Trophoblast cell (in vitro differentiated cells and primary cell): ENCODE results near the gene IL21R.

Experiments used
- DNase-seq, 2 donors: peaks; one replicate each; pipeline ENCODE4 v3.0.0-alpha.2; 2016
- H2AFZ ChIP-seq: 2 replicates; pipeline ENCODE4 v1.6.1; 2013; ENCODE audit warnings: low read length, moderate library complexity, mild to moderate bottlenecking; ENCODE audit not compliant: insufficient read depth, poor library complexity
- H2AK5ac ChIP-seq: 2 replicates; pipeline ENCODE4 v1.6.1; 2013; ENCODE audit warnings: mild to moderate bottlenecking, low read length
- H2BK120ac ChIP-seq: 2 replicates; pipeline ENCODE4 v1.6.1; 2013; ENCODE audit warnings: low read length, mild to moderate bottlenecking, moderate library complexity; ENCODE audit not compliant: insufficient read depth, poor library complexity
- H2BK12ac ChIP-seq: 2 replicates; pipeline ENCODE4 v1.6.1; 2013; ENCODE audit warnings: mild to moderate bottlenecking, low read length, moderate library complexity
- H2BK5ac ChIP-seq: 2 replicates; pipeline ENCODE4 v1.6.1; 2013; ENCODE audit warnings: low read length, low read depth, moderate library complexity, mild to moderate bottlenecking; ENCODE audit not compliant: poor library complexity
- H3K14ac ChIP-seq: 2 replicates; pipeline ENCODE4 v1.6.1; 2013; ENCODE audit warnings: mild to moderate bottlenecking, low read length
- H3K18ac ChIP-seq: 2 replicates; pipeline ENCODE4 v1.6.1; 2013; ENCODE audit warnings: mild to moderate bottlenecking, low read length
- H3K23ac ChIP-seq: 2 replicates; pipeline ENCODE4 v1.6.1; 2013; ENCODE audit warnings: low read length
- H3K27ac ChIP-seq: 2 replicates; pipeline ENCODE4 v1.5.1; 2013; ENCODE audit warnings: low read depth, mild to moderate bottlenecking, inconsistent platforms, low read length, moderate library complexity
- H3K27me3 ChIP-seq: 2 replicates; pipeline ENCODE4 v1.6.1; 2013; ENCODE audit warnings: inconsistent platforms, mild to moderate bottlenecking, low read length, moderate library complexity; ENCODE audit not compliant: insufficient read depth
- H3K36me3 ChIP-seq, 2 experiments: 1 replicate in 1 of 2; 2 replicates in 1 of 2; pipeline ENCODE4 v1.6.1; 2013; ENCODE audit warnings: low read length in 2 of 2, mild to moderate bottlenecking in 2 of 2, moderate library complexity in 1 of 2; ENCODE audit not compliant: insufficient read depth in 2 of 2, control insufficient read depth in 1 of 2
- H3K4ac ChIP-seq: 2 replicates; pipeline ENCODE4 v1.6.1; 2013; ENCODE audit warnings: low read depth, mild to moderate bottlenecking, low read length, moderate library complexity
- H3K4me1 ChIP-seq, 2 experiments: 1 replicate in 1 of 2; 2 replicates in 1 of 2; pipeline ENCODE4 v1.6.1; 2013; ENCODE audit warnings: low read length in 2 of 2, mild to moderate bottlenecking in 2 of 2, moderate library complexity in 1 of 2; ENCODE audit not compliant: insufficient read depth in 2 of 2, control insufficient read depth in 1 of 2
- H3K4me2 ChIP-seq: 2 replicates; pipeline ENCODE4 v1.6.1; 2013; ENCODE audit warnings: inconsistent platforms, mild to moderate bottlenecking, low read length, moderate library complexity
- H3K4me3 ChIP-seq: 2 replicates; pipeline ENCODE4 v1.5.1; 2013; ENCODE audit warnings: mild to moderate bottlenecking, low read depth, low read length, inconsistent platforms
- H3K79me1 ChIP-seq: one replicate; pipeline ENCODE4 v1.6.1; 2013; ENCODE audit warnings: low read length
- H3K79me2 ChIP-seq: 2 replicates; pipeline ENCODE4 v1.6.1; 2013; ENCODE audit warnings: low read length, mild to moderate bottlenecking; ENCODE audit not compliant: control insufficient read depth, insufficient read depth, poor library complexity
- H3K9ac ChIP-seq: 2 replicates; pipeline ENCODE4 v1.6.1; 2013; ENCODE audit warnings: mild to moderate bottlenecking, low read length
- H3K9me3 ChIP-seq: 2 replicates; pipeline ENCODE4 v1.6.1; 2013; ENCODE audit warnings: low read depth, mild to moderate bottlenecking, control low read depth, inconsistent platforms, low read length; ENCODE audit not compliant: insufficient read depth
- H4K12ac ChIP-seq: 2 replicates; pipeline ENCODE4 v1.6.1; 2013; ENCODE audit warnings: low read depth, mild to moderate bottlenecking, low read length, moderate library complexity
- H4K8ac ChIP-seq: 2 replicates; pipeline ENCODE4 v1.6.1; 2013; ENCODE audit warnings: low read depth, mild to moderate bottlenecking, low read length, moderate library complexity
- H4K91ac ChIP-seq: one replicate; pipeline ENCODE4 v1.6.1; 2013; ENCODE audit warnings: low read depth, mild to moderate bottlenecking, low read length, moderate library complexity
- WGBS: extraction: QIAGEN DNeasy Blood & Tissue Kit; methylation state at CpG from one replicate; pipeline ENCODE4 v1.1.7; 2013; ENCODE audit warnings: missing lambda C conversion rate; ENCODE audit not compliant: insufficient read length, insufficient coverage; ENCODE audit errors: extremely low coverage; 5-methylcytosine and 5-hydroxymethylcytosine counted together

Gene IL21R

GRCh38 chr16:27441276-27441675 is 39.3 kb downstream of the IL21R start:
- H3K23ac ChIP-seq: no peak overlapping the region
- H3K4me1 ChIP-seq: no peaks in the 10 kb centered on the region
- no peak overlapping the region for H3K18ac ChIP-seq
- DNase-seq: no peak
- H4K12ac ChIP-seq: no peak overlapping the region
- H2AFZ ChIP-seq: no peak overlapping the region
- no peak overlapping the region for H4K91ac ChIP-seq
- H3K27ac ChIP-seq: no peak overlapping the region
- no peak overlapping the region for H3K4ac ChIP-seq
- H3K9ac ChIP-seq: no peak overlapping the region
- H2BK12ac ChIP-seq: no peak overlapping the region
- no peak overlapping the region for H2AK5ac ChIP-seq
- H4K8ac ChIP-seq: no peak overlapping the region
- H2BK5ac ChIP-seq: no peak overlapping the region
- H3K14ac ChIP-seq: no peak overlapping the region
- H3K9me3 ChIP-seq: peaks cover 18% of the 10 kb centered on the region
- no peak overlapping the region for H2BK120ac ChIP-seq
- H3K79me2 ChIP-seq: no peaks in the 10 kb centered on the region
- H3K79me1 ChIP-seq: no peaks in the 10 kb centered on the region
- H3K4me3 ChIP-seq: no peak overlapping the region
- H3K4me2 ChIP-seq: no peak overlapping the region
- WGBS: no CpG with 5 or more reads among the region's 5 CpGs
- H3K36me3 ChIP-seq: no peaks in the 10 kb centered on the region
- H3K27me3 ChIP-seq: no peaks in the 10 kb centered on the region

DNA sequence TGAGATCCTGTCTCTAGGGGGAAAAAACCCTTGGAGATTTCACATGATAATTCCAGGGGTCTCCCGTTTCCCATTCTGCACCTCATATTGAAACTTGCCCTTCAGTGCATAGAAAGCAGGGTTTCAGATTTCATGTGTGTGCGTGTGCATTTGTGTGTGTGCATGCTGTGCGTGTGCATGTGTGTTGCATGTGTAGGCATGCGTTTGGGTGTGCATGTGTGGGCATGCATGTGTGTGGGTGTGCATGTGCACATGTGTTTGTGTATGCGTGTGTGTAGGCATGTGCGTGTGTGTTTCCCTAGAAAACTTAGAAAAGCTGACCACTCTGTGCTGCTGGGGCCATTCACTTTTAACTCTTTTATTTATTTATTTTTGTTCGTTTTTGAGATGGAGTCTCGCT is 40.0 kb downstream of the IL21R start:
- H2AK5ac ChIP-seq: no peak overlapping the region
- no peak overlapping the region for H2BK12ac ChIP-seq
- no peak overlapping the region for H3K4me2 ChIP-seq
- H2BK5ac ChIP-seq: no peak overlapping the region
- no peaks in the 10 kb centered on the region for H3K79me2 ChIP-seq
- H3K18ac ChIP-seq: no peak overlapping the region
- H3K27ac ChIP-seq: no peak overlapping the region
- H4K12ac ChIP-seq: no peak overlapping the region
- no peak overlapping the region for H2AFZ ChIP-seq
- H3K79me1 ChIP-seq: no peaks in the 10 kb centered on the region
- peaks cover 23% of the 10 kb centered on the region for H3K9me3 ChIP-seq
- no peak for DNase-seq
- no peak overlapping the region for H3K23ac ChIP-seq
- H3K36me3 ChIP-seq: no peaks in the 10 kb centered on the region
- H4K91ac ChIP-seq: no peak overlapping the region
- H3K27me3 ChIP-seq: no peaks in the 10 kb centered on the region
- no CpG with 5 or more reads among the region's 8 CpGs for WGBS
- no peaks in the 10 kb centered on the region for H3K4me1 ChIP-seq
- no peak overlapping the region for H4K8ac ChIP-seq
- H3K9ac ChIP-seq: no peak overlapping the region
- H3K14ac ChIP-seq: no peak overlapping the region
- no peak overlapping the region for H3K4ac ChIP-seq
- H3K4me3 ChIP-seq: no peak overlapping the region
- no peak overlapping the region for H2BK120ac ChIP-seq

DNA sequence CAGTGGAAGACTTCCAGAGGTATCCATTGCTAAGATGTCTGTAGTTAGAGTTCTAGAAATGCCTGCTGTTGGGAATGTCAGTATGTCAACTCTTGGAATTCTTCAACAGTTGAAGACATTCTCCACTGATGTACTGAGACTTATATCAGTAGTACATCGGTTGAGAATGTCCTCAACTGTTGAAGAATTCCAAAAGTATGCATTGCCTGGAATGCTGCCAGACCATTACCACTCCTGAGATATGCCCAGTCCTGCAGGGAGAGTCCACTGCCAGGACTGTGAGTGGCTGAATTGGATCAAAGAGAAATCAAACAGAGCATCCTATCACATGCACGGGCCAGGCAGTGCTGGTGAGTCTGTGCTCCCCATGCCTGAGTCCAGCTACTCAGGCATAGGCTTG is 42.0 kb downstream of the IL21R start:
- Histone ChIP-seq H3K18ac (no peak overlapping the region), H3K79me2 (no peaks in the 10 kb centered on the region), H3K36me3 (no peaks in the 10 kb centered on the region), H2BK120ac (no peak overlapping the region), H3K4ac (no peak overlapping the region), H2BK5ac (no peak overlapping the region), H3K14ac (no peak overlapping the region), H3K9me3 (peaks cover 25% of the 10 kb centered on the region), H3K27ac (no peak overlapping the region), H3K4me3 (no peak overlapping the region), H3K79me1 (no peaks in the 10 kb centered on the region), H3K9ac (no peak overlapping the region), H4K91ac (no peak overlapping the region), H3K4me1 (no peaks in the 10 kb centered on the region), H3K27me3 (no peaks in the 10 kb centered on the region), H4K8ac (no peak overlapping the region), H2AFZ (no peak overlapping the region), H3K23ac (peak overlapping the region; percentile 8), H2AK5ac (no peak overlapping the region), H3K4me2 (no peak overlapping the region), H2BK12ac (no peak overlapping the region), H4K12ac (no peak overlapping the region)
- no CpG with 5 or more reads among the region's 2 CpGs for WGBS
- DNase-seq: peak; percentile 69 to 85

DNA sequence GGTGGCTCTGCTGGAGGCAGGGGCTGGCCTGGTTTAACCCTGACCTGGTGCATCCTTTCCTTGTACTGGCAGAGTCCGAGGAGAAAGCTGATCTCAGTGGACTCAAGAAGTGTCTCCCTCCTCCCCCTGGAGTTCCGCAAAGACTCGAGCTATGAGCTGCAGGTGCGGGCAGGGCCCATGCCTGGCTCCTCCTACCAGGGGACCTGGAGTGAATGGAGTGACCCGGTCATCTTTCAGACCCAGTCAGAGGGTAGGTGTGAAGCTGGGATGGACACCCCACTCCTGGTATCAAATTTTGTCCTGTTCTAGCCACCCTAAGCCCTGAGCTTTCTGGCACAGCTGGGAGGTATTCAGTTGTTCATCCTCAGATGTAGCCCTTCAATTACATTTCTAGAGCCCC is 42.5 kb downstream of the IL21R start:
- no peak overlapping the region for H3K4ac ChIP-seq
- H3K79me2 ChIP-seq: no peaks in the 10 kb centered on the region
- H3K9me3 ChIP-seq: peaks cover 25% of the 10 kb centered on the region
- no peak overlapping the region for H3K18ac ChIP-seq
- H3K9ac ChIP-seq: no peak overlapping the region
- no peak overlapping the region for H3K27ac ChIP-seq
- H3K4me1 ChIP-seq: no peaks in the 10 kb centered on the region
- H4K12ac ChIP-seq: no peak overlapping the region
- H3K14ac ChIP-seq: no peak overlapping the region
- H3K27me3 ChIP-seq: no peaks in the 10 kb centered on the region
- no peaks in the 10 kb centered on the region for H3K36me3 ChIP-seq
- WGBS: no CpG with 5 or more reads among the region's 5 CpGs
- no peak overlapping the region for H2AK5ac ChIP-seq
- H2AFZ ChIP-seq: no peak overlapping the region
- H4K8ac ChIP-seq: no peak overlapping the region
- H3K79me1 ChIP-seq: no peaks in the 10 kb centered on the region
- no peak for DNase-seq
- H2BK120ac ChIP-seq: no peak overlapping the region
- no peak overlapping the region for H3K4me3 ChIP-seq
- no peak overlapping the region for H2BK5ac ChIP-seq
- no peak overlapping the region for H4K91ac ChIP-seq
- H2BK12ac ChIP-seq: no peak overlapping the region
- no peak overlapping the region for H3K4me2 ChIP-seq
- H3K23ac ChIP-seq: no peak overlapping the region
